PC-3 (cell line): ENCODE measurements around the gene KRT80.

Source experiments
- CTCF ChIP-seq: fragments of 300-600 bp; sonication (generic); conservative IDR thresholded peaks from 2 replicates; pipeline ENCODE4 v1.5.1; 2017; ENCODE audit warnings: antibody characterized with exemption, low read depth, mild to moderate bottlenecking, low read length
- EZH2 ChIP-seq: fragments of 300-600 bp; sonication (generic); IDR thresholded peaks from one replicate; pipeline ENCODE4 v1.6.1; 2017; ENCODE audit warnings: antibody characterized with exemption, mild to moderate bottlenecking, low read length; ENCODE audit not compliant: unreplicated experiment

GRCh38 chr12:52187640-52188039 lies 4.2 kb downstream of the KRT80 start:
- no peak for TF ChIP-seq CTCF
- TF ChIP-seq EZH2, result no peak
